Neuronal stem cell (in vitro differentiated cells): Measurements from ENCODE around the gene CRB3.

Experiments used
- DNase-seq: peaks from one replicate; pipeline ENCODE4 v3.0.0-alpha.2; 2013; ENCODE audit warnings: low spot score
- H2AFZ ChIP-seq: one replicate; pipeline ENCODE4 v1.6.1; 2013; ENCODE audit warnings: mild to moderate bottlenecking, low read length, inconsistent platforms
- H2AK5ac ChIP-seq: 2 replicates; pipeline ENCODE4 v1.6.1; 2013; ENCODE audit warnings: low read depth, mild to moderate bottlenecking, inconsistent platforms, low read length, moderate library complexity, mixed read lengths
- H2BK120ac ChIP-seq: 2 replicates; pipeline ENCODE4 v1.6.1; 2013; ENCODE audit warnings: low read depth, mild to moderate bottlenecking, inconsistent platforms, low read length, moderate library complexity, mixed read lengths
- H2BK12ac ChIP-seq: one replicate; pipeline ENCODE4 v1.6.1; 2013; ENCODE audit warnings: low read length, inconsistent platforms
- H2BK15ac ChIP-seq: 2 replicates; pipeline ENCODE4 v1.6.1; 2013; ENCODE audit warnings: mild to moderate bottlenecking, low read length, inconsistent platforms, mixed read lengths
- H2BK5ac ChIP-seq: one replicate; pipeline ENCODE4 v1.6.1; 2013; ENCODE audit warnings: inconsistent platforms, mild to moderate bottlenecking, low read length, moderate library complexity
- H3K14ac ChIP-seq: one replicate; pipeline ENCODE4 v1.6.1; 2013; ENCODE audit warnings: low read length, inconsistent platforms
- H3K18ac ChIP-seq: 2 replicates; pipeline ENCODE4 v1.6.1; 2013; ENCODE audit warnings: low read length, inconsistent platforms
- H3K23ac ChIP-seq: 2 replicates; pipeline ENCODE4 v1.6.1; 2013; ENCODE audit warnings: low read depth, mild to moderate bottlenecking, mixed read lengths, low read length, inconsistent platforms; ENCODE audit not compliant: poor library complexity
- H3K27ac ChIP-seq: replicated peaks from 3 replicates; pipeline ENCODE4 v1.5.1; 2013; ENCODE audit warnings: low read length, inconsistent platforms
- H3K27me3 ChIP-seq, 3 experiments: 2 replicates each; pipeline ENCODE4 v1.6.1; 2013; ENCODE audit warnings: low read length in 3 of 3, mild to moderate bottlenecking in 2 of 3, inconsistent platforms in 1 of 3, low read depth in 1 of 3, mixed read lengths in 1 of 3, moderate library complexity in 1 of 3; ENCODE audit not compliant: control insufficient read depth in 3 of 3, insufficient read depth in 3 of 3
- H3K36me3 ChIP-seq, 2 donors: replicated peaks in 1 of 2; 2 replicates each; pipeline ENCODE4 v1.6.1; 2013; ENCODE audit warnings: low read length in 2 of 2; ENCODE audit not compliant: control insufficient read depth in 2 of 2, insufficient read depth in 2 of 2
- H3K4ac ChIP-seq: 2 replicates; pipeline ENCODE4 v1.6.1; 2013; ENCODE audit warnings: inconsistent platforms, mild to moderate bottlenecking, low read length, moderate library complexity
- H3K4me1 ChIP-seq, 2 donors: 1 replicate in 1 of 2; 2 replicates in 1 of 2; pipeline ENCODE4 v1.6.1; 2013; ENCODE audit warnings: low read length in 2 of 2, low read depth in 1 of 2; ENCODE audit not compliant: control insufficient read depth in 2 of 2, insufficient read depth in 1 of 2
- H3K4me2 ChIP-seq: one replicate; pipeline ENCODE4 v1.6.1; 2013; ENCODE audit warnings: mild to moderate bottlenecking, low read length, inconsistent platforms; ENCODE audit not compliant: insufficient read depth, poor library complexity, severe bottlenecking
- H3K4me3 ChIP-seq, 2 donors: 2 replicates each; pipeline ENCODE4 v1.5.1; 2013; ENCODE audit warnings: low read length in 2 of 2, mild to moderate bottlenecking in 2 of 2, inconsistent platforms in 1 of 2, moderate library complexity in 1 of 2
- H3K79me1 ChIP-seq: one replicate; pipeline ENCODE4 v1.6.1; 2013; ENCODE audit warnings: low read depth, mild to moderate bottlenecking, inconsistent platforms, low read length, moderate library complexity
- H3K9ac ChIP-seq: one replicate; pipeline ENCODE4 v1.6.1; 2013; ENCODE audit warnings: mild to moderate bottlenecking, low read depth, low read length, inconsistent platforms; ENCODE audit not compliant: poor library complexity
- H3K9me3 ChIP-seq, 2 donors: replicated peaks in 1 of 2; 2 replicates each; pipeline versions ENCODE3 to v1.6.1; 2013; ENCODE audit warnings: low read length in 2 of 2, mild to moderate bottlenecking in 2 of 2, inconsistent platforms in 1 of 2, low read depth in 1 of 2, mixed read lengths in 1 of 2, moderate library complexity in 1 of 2; ENCODE audit not compliant: control insufficient read depth in 2 of 2, insufficient read depth in 1 of 2
- H4K8ac ChIP-seq: one replicate; pipeline ENCODE4 v1.6.1; 2013; ENCODE audit warnings: low read depth, mild to moderate bottlenecking, inconsistent platforms, low read length, moderate library complexity
- H4K91ac ChIP-seq: one replicate; pipeline ENCODE4 v1.6.1; 2013; ENCODE audit warnings: low read length, low read depth, mild to moderate bottlenecking, inconsistent platforms; ENCODE audit not compliant: poor library complexity
- WGBS, 2 donors: extraction: QIAGEN DNeasy Blood & Tissue Kit; methylation state at CpG; one replicate each; pipeline ENCODE4 v1.1.7; 2013; ENCODE audit warnings: missing lambda C conversion rate in 2 of 2, mixed read lengths in 1 of 2; ENCODE audit not compliant: insufficient read length in 2 of 2, insufficient replicate concordance in 1 of 2; ENCODE audit errors: extremely low coverage in 2 of 2; 5-methylcytosine and 5-hydroxymethylcytosine counted together

The CRB3 gene

GRCh38 chr19:6499052-6499790 lies 35.1 kb downstream of the CRB3 start:
- Histone ChIP-seq H2BK12ac (no peak overlapping the region), H2AFZ (no peak overlapping the region), H4K8ac (no peak overlapping the region), H2BK15ac (no peak overlapping the region), H3K4ac (no peak overlapping the region), H4K91ac (no peak overlapping the region), H3K4me2 (no peak overlapping the region), H3K4me3 (no peak overlapping the region), H3K9ac (no peak overlapping the region), H3K79me1 (no peaks in the 10 kb centered on the region), H3K27me3 (peaks cover 2 to 52% (median 11%) of the 10 kb centered on the region in 3 experiments), H3K18ac (no peak overlapping the region), H3K9me3 (peaks cover 0 to 2% of the 10 kb centered on the region in 2 donors), H2AK5ac (peak overlapping the region; percentile 75), H2BK5ac (no peak overlapping the region), H3K23ac (no peak overlapping the region), H3K14ac (no peak overlapping the region), H3K36me3 (peaks cover 0 to 4% of the 10 kb centered on the region in 2 donors), H3K27ac (no peak overlapping the region), H2BK120ac (no peak overlapping the region), H3K4me1 (peaks cover 0 to 2% of the 10 kb centered on the region in 2 donors)
- WGBS, 2 donors, result no CpG with 5 or more reads among the region's 17 CpGs
- DNase-seq, result no peak

- peaks cover 0 to 3% of the 10 kb centered on the region in 2 donors for H3K36me3 ChIP-seq
- no peak overlapping the region for H3K4ac ChIP-seq
- peak overlapping the region; percentile 93 for H2AFZ ChIP-seq
- peak overlapping the region; percentile 31 to 97 for H3K4me3 ChIP-seq
- peak overlapping the region; percentile 98 for H2BK15ac ChIP-seq
- peak overlapping the region; percentile 74 for H2BK120ac ChIP-seq
- H2AK5ac ChIP-seq, result peak overlapping the region; percentile 20
- H3K9me3 ChIP-seq, result peaks cover 0 to 2% of the 10 kb centered on the region in 2 donors
- H3K18ac ChIP-seq, result peak overlapping the region; percentile 95
- H3K9ac ChIP-seq, result peak overlapping the region; percentile 97
- H2BK5ac ChIP-seq, result no peak overlapping the region
- peaks cover 2 to 52% (median 11%) of the 10 kb centered on the region in 3 experiments for H3K27me3 ChIP-seq
- peak overlapping the region; percentile 94 for H3K4me2 ChIP-seq
- peak overlapping the region; percentile 92 for H3K23ac ChIP-seq
- no peak overlapping the region for H2BK12ac ChIP-seq
- H3K27ac ChIP-seq, result no peak overlapping the region
- DNase-seq, result no peak
- peak overlapping the region; percentile 85 for H4K91ac ChIP-seq
- H4K8ac ChIP-seq, result no peak overlapping the region
- peak overlapping the region; percentile 100 for H3K14ac ChIP-seq
- WGBS, 2 donors, result no CpG with 5 or more reads among the region's 24 CpGs
- H3K79me1 ChIP-seq, result no peaks in the 10 kb centered on the region
- peaks cover 0 to 2% of the 10 kb centered on the region in 2 donors for H3K4me1 ChIP-seq
Measured at GRCh38 chr19:6500837-6501739, 37.0 kb downstream of the CRB3 start.

- peak within 1 kb of the TSS; percentile 85 for H4K91ac ChIP-seq
- peak within 1 kb of the TSS; percentile 93 for H2AFZ ChIP-seq
- peaks cover 0 to 2% of the 10 kb centered on the region in 2 donors for H3K4me1 ChIP-seq
- H3K18ac ChIP-seq, result peak within 1 kb of the TSS; percentile 95
- H2AK5ac ChIP-seq, result peak within 1 kb of the TSS; percentile 71
- peak within 1 kb of the TSS; percentile 94 for H3K4me2 ChIP-seq
- H3K4ac ChIP-seq, result no peak within 1 kb of the TSS
- DNase-seq, result no peak
- H3K4me3 ChIP-seq, result peak within 1 kb of the TSS; percentile 31 to 97
- peak within 1 kb of the TSS; percentile 72 for H4K8ac ChIP-seq
- peak within 1 kb of the TSS; percentile 100 for H3K14ac ChIP-seq
- peaks cover 0 to 2% of the 10 kb centered on the region in 2 donors for H3K9me3 ChIP-seq
- H3K27me3 ChIP-seq, result peaks cover 2 to 52% (median 11%) of the 10 kb centered on the region in 3 experiments
- peak within 1 kb of the TSS; percentile 98 for H2BK15ac ChIP-seq
- H3K36me3 ChIP-seq, result peaks cover 0 to 3% of the 10 kb centered on the region in 2 donors
- peak within 1 kb of the TSS; percentile 93 for H3K23ac ChIP-seq
- H3K27ac ChIP-seq, result no peak within 1 kb of the TSS
- peak within 1 kb of the TSS; percentile 74 for H2BK120ac ChIP-seq
- H3K9ac ChIP-seq, result peak within 1 kb of the TSS; percentile 97
- H2BK5ac ChIP-seq, result no peak within 1 kb of the TSS
- H2BK12ac ChIP-seq, result peak within 1 kb of the TSS; percentile 41
- no peaks in the 10 kb centered on the region for H3K79me1 ChIP-seq
- WGBS, 2 donors, result no CpG with 5 or more reads among the region's 71 CpGs
Measured at GRCh38 chr19:6501740-6502648, 37.9 kb downstream of the CRB3 start, which contains the start of gene TUBB4A. TUBB4A (minus strand) TSS chr19:6502309; CDS start chr19:6502212, 97 bp downstream.
